Naive B cell (primary cell): ENCODE data around the gene TUBB1. TPM values are rescaled to one million over a fixed set of nuclear protein-coding genes. Genes with fewer than 3 reads are reported as not detected.
"Not testable (repeated sequence)": the region's sequence is repeated elsewhere in the genome, so short reads cannot be mapped to it uniquely, and the experiment has no call there.

ENCODE experiments used
- ATAC-seq, 2 donors: fragments of 150-1000 bp; cut with Tn5 transposase; 2 replicates each; pipeline ENCODE4 v1.10.0; 2021; ENCODE audit warnings: low read depth in 2 of 2, mild to moderate bottlenecking in 2 of 2, moderate library complexity in 2 of 2
- DNase-seq: peaks from one replicate; pipeline ENCODE4 v3.0.0; 2022
- H3K27ac Mint-ChIP-seq, 6 donors: one replicate each; pipeline ENCODE4 v1.8.0; 2020 to 2022; ENCODE audit warnings: mild to moderate bottlenecking in 6 of 6, mixed read lengths in 6 of 6, moderate library complexity in 5 of 6, inconsistent platforms in 2 of 6
- H3K27me3 Mint-ChIP-seq, 3 donors: one replicate each; pipeline ENCODE4 v1.8.0; 2021 to 2022; ENCODE audit warnings: mixed read lengths in 3 of 3, mild to moderate bottlenecking in 1 of 3
- H3K36me3 Mint-ChIP-seq, 2 donors: one replicate each; pipeline ENCODE4 v1.8.0; 2020 to 2022; ENCODE audit warnings: mixed read lengths in 2 of 2, inconsistent platforms in 1 of 2, mild to moderate bottlenecking in 1 of 2
- H3K4me1 Mint-ChIP-seq, 3 donors: one replicate each; pipeline ENCODE4 v1.8.0; 2020 to 2022; ENCODE audit warnings: mixed read lengths in 3 of 3, inconsistent platforms in 1 of 3, mild to moderate bottlenecking in 1 of 3, moderate library complexity in 1 of 3
- H3K4me3 Mint-ChIP-seq, 8 donors: one replicate each; pipeline ENCODE4 v1.8.0; 2020 to 2022; ENCODE audit warnings: mild to moderate bottlenecking in 8 of 8, mixed read lengths in 8 of 8, moderate library complexity in 8 of 8, inconsistent platforms in 2 of 8
- H3K9me3 Mint-ChIP-seq, 7 donors: one replicate each; pipeline ENCODE4 v1.8.0; 2020 to 2022; ENCODE audit warnings: mixed read lengths in 7 of 7, mild to moderate bottlenecking in 5 of 7, inconsistent platforms in 2 of 7, moderate library complexity in 1 of 7
- polyA plus RNA-seq, 6 donors: library from polyadenylated mRNA; unstranded; fragments of 300-500 nt; fragmentation: Illumina TruSeq; gene quantifications; one replicate each; pipeline ENCODE4 v1.2.3, GENCODE V29; 2021; ENCODE audit warnings: low read depth in 6 of 6

The TUBB1 gene
- polyA plus RNA-seq, 6 donors from 2014 or later: 2.5 to 16.4 (median 11.0) TPM

DNA sequence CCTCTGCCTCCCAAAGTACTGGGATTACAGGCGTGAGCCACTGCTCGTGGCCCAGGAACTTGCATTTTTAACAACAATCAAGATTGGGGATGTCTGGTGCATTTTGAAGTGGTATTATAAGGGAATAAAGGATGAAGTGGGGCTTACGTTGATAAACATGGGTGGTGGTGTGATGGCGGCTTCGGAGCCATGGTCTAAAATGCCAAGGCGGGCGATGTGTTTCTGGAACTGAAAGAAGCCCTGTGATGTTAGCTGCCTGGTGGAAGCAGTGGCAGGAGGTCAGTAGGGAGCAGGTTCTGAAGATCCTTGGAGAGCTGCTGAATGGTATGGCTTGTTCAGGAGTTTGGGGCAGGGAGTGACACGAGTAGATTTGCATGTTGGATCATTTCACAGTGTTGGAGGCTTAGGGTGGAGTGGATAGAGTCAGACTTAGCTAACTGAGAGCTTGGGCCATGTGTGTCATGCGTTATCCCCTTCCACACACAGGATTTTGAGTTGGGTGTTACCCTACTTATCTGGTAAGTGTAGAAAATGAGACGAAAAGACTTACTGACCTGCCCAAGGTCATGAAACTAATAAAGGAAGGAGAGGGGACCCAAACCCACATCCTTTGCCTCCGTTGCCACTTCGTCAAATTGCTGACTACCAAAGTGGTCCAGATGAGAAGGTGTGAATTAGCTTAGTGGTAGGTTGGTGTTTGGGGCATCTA, 36.7 kb upstream of the TUBB1 start:
- no peak for ATAC-seq
- peak overlapping the region; percentile 78 to 95 (median 92) for H3K4me3 Mint-ChIP-seq
- no peaks in the 10 kb centered on the region for H3K27me3 Mint-ChIP-seq
- peaks cover 38 to 61% (median 42%) of the 10 kb centered on the region in 3 donors for H3K4me1 Mint-ChIP-seq
- H3K9me3 Mint-ChIP-seq: no peaks in the 10 kb centered on the region
- H3K36me3 Mint-ChIP-seq: peaks cover 5 to 9% of the 10 kb centered on the region in 2 donors
- H3K27ac Mint-ChIP-seq: peak overlapping the region in 4 of 6 donors; percentile 12 to 94 (median 64)
- DNase-seq: no peak

DNA sequence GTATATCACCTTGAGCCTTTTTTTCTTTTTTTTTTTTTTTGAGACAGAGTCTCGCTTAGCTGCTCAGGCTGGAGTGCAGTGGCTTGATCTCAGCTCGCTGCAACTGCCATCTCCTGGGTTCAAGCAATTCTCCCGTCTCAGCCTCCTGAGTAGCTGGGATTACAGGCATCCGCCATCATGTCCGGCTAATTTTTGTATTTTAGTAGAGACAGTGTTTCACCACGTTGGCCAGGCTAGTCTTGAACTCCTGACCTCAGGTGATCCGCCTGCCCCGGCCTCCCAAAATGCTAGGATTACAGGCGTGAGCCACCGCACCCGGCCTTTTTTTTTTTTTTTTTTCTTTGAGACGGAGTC, 36.1 kb upstream of the TUBB1 start:
- not testable (repeated sequence) for H3K9me3 Mint-ChIP-seq, DNase-seq, ATAC-seq, H3K27me3 Mint-ChIP-seq
- Mint-ChIP-seq H3K4me3 (peak overlapping the region in 5 of 8 donors; percentile 83 to 95 (median 93)), H3K27ac (peak overlapping the region in 1 of 6 donors; percentile 12), H3K4me1 (peaks cover 42 to 62% (median 43%) of the 10 kb centered on the region in 3 donors), H3K36me3 (peaks cover 5 to 14% of the 10 kb centered on the region in 2 donors)

DNA sequence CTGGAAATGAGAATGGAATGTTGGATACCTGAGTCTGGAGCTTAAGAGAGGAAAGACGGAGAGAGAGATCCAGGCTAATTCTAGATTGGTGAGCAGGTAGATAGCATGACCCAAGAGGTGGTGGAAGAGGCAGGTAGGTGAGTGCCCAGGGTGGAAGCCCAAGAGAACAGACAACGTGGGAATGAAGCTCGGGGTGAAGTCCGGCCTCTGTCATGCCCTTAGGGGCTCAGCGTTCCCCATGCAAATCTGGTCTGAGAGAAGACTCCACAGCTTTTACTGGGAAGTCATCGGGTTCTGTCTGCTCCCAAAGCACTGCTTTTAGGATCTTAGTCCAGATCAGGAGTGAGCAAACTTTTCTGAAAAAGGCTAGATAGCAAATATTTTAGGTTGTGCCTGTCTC, 34.5 kb upstream of the TUBB1 start:
- Mint-ChIP-seq H3K4me3 (peak overlapping the region in 2 of 8 donors; percentile 40 to 83), H3K27ac (peak overlapping the region in 4 of 6 donors; percentile 31 to 87 (median 78)), H3K36me3 (peaks cover 5 to 16% of the 10 kb centered on the region in 2 donors), H3K9me3 (no peaks in the 10 kb centered on the region), H3K4me1 (peaks cover 32 to 53% (median 36%) of the 10 kb centered on the region in 3 donors), H3K27me3 (no peaks in the 10 kb centered on the region)
- ATAC-seq (no peak), DNase-seq (no peak)

DNA sequence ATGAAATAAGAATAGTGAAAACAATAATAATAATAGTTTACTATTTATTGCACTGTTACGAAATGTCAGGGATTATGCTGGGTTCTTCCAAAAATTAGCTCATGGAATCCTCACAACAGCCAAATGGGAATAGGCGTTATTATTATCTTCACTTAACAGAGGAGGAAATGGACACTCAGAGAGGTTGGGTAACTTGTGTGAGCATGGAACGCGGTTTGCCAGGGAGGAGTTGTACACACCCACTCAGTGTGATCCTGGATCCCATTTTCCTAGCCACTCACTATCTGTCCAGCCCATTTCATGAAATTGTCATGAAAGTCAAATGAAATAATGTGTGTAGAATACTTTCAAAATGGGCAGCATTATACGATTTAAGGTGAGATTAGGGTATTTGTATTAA, 33.6 kb upstream of the TUBB1 start:
- Mint-ChIP-seq H3K27me3 (no peaks in the 10 kb centered on the region), H3K4me3 (no peak overlapping the region), H3K27ac (peak overlapping the region in 1 of 6 donors; percentile 87), H3K9me3 (no peaks in the 10 kb centered on the region), H3K4me1 (peaks cover 32 to 47% (median 36%) of the 10 kb centered on the region in 3 donors), H3K36me3 (peaks cover 5 to 16% of the 10 kb centered on the region in 2 donors)
- no peak for ATAC-seq
- DNase-seq: no peak

DNA sequence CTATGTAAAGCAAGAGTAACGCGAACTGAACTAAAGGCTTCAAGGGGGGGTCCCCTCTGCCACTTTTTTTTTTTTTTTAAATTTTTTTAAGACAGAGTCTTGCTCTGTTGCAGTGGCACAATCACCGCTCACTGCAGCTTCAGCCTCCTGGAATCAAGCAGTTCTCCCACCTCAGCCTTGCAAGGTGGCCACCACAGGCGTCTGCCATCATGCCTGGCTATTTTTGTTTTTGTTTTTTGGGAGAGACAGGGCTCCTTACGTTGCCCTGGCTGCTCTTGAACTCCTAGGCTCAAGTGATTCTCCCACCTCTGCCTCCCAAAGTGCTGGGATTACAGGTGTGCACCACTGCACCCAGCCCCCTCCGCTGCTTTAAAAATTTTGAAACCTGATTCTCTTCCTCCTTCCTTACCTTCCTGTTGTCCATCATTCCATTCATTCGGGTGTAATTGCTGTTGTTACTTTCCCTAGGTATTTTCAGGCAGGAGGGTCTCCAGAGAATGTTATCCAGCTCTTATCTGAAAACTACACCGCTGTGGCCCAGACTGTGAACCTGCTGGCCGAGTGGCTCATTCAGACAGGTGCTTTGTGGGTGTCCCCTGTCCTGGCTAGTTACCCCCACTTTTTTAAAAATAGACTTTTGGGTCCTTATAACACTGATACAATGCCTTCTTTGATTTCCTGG, 32.8 kb upstream of the TUBB1 start:
- peak overlapping the region in 3 of 6 donors; percentile 13 to 86 (median 72) for H3K27ac Mint-ChIP-seq
- H3K9me3 Mint-ChIP-seq: no peaks in the 10 kb centered on the region
- H3K36me3 Mint-ChIP-seq: peaks cover 6 to 16% of the 10 kb centered on the region in 2 donors
- no peaks in the 10 kb centered on the region for H3K27me3 Mint-ChIP-seq
- peak overlapping the region in 1 of 8 donors; percentile 63 for H3K4me3 Mint-ChIP-seq
- no peak for ATAC-seq
- no peak for DNase-seq
- H3K4me1 Mint-ChIP-seq: peaks cover 32 to 47% (median 38%) of the 10 kb centered on the region in 3 donors

DNA sequence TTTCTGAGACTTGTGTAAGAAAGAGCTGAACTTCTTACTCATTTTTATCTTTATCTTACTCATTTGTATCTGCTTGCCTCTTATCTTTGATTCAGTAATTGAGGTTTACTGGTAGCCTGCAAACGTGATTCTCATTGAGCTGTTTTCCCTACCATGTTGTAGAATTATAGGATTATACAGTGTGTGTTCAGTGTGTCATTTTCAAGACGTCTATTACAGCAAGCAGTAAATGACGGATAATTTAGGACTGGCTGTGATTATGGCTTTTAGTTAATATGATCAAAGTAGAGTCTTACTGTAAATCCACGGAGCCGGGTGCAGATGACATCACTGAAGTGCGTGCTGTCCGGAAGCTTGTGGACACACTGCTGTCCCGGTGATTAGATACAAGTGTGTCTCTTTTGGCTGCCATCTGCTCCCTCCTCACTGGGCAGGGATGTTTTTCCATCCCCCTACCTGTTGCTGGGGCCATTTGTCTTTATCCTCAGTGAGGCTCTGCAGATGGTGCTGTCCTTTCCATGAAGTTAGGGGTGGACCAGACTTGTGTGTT, 32.2 kb upstream of the TUBB1 start:
- Mint-ChIP-seq H3K4me1 (peaks cover 28 to 42% (median 40%) of the 10 kb centered on the region in 3 donors), H3K9me3 (no peaks in the 10 kb centered on the region), H3K4me3 (peak overlapping the region in 1 of 8 donors; percentile 63), H3K27me3 (no peaks in the 10 kb centered on the region), H3K36me3 (peaks cover 11 to 16% of the 10 kb centered on the region in 2 donors), H3K27ac (peak overlapping the region in 3 of 6 donors; percentile 10 to 47 (median 13))
- DNase-seq: no peak
- no peak for ATAC-seq

DNA sequence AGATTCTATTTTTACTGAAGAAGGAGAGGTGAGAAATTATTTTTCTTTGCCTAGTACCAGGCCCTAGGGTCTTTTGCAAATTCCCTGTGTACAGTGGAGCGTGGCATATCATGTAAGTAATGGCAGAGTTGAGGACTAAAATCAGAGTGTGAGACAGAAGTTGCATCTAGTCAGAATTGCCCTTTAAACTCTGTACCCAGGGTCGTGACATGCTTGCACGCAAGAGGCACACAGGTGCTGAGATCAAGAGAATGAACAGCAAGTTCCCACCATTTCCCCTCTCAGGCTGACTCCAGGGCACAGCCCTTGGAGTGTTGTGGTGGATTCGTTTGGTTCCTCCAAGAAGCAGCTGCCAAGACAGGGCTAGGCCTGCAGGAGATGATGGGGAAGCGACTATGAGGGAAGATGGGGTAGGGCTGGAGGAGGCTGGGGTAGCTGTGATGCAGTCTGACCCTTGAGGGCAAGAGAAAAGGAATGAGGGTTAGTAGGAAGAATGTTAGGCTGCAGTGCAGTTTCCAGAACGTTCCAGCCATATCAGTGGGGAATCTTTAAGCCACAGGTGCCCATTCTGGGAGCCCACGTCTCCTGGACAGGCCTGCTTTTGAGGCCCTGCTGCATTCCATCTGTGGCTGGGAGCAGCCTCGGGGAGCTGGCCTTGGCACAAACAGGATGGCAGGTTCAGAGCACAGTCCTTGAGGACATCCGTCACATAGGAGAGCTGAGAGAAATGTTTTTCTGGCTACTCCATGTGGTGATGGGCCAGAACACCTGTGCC, 31.3 kb upstream of the TUBB1 start:
- DNase-seq (no peak), ATAC-seq (no peak)
- H3K9me3 Mint-ChIP-seq: no peaks in the 10 kb centered on the region
- peak overlapping the region in 4 of 6 donors; percentile 4 to 80 (median 46) for H3K27ac Mint-ChIP-seq
- H3K36me3 Mint-ChIP-seq: peaks cover 11 to 16% of the 10 kb centered on the region in 2 donors
- peaks cover 18 to 41% (median 33%) of the 10 kb centered on the region in 3 donors for H3K4me1 Mint-ChIP-seq
- no peak overlapping the region for H3K4me3 Mint-ChIP-seq
- H3K27me3 Mint-ChIP-seq: no peaks in the 10 kb centered on the region

DNA sequence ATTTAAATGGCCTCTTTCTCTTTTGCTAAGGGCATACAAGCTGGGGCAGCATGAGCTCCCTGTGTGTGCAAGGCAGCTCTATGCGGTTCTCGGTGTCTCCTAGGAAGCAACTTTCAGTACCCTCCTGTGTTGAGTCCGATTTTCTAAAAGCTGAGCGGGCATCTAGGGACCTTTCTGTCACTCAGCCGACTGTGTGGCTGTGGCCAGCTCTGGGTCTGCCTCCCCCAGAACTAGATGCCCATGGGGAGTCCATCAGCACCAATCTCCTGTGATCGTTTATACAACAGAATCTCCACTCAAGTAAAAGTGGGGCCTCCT, 30.7 kb upstream of the TUBB1 start:
- H3K27me3 Mint-ChIP-seq: no peaks in the 10 kb centered on the region
- H3K4me3 Mint-ChIP-seq: no peak overlapping the region
- peaks cover 21 to 43% (median 33%) of the 10 kb centered on the region in 3 donors for H3K4me1 Mint-ChIP-seq
- peak overlapping the region in 3 of 6 donors; percentile 43 to 50 (median 49) for H3K27ac Mint-ChIP-seq
- H3K36me3 Mint-ChIP-seq: peaks cover 11 to 16% of the 10 kb centered on the region in 2 donors
- DNase-seq (no peak), ATAC-seq (no peak)
- no peaks in the 10 kb centered on the region for H3K9me3 Mint-ChIP-seq

DNA sequence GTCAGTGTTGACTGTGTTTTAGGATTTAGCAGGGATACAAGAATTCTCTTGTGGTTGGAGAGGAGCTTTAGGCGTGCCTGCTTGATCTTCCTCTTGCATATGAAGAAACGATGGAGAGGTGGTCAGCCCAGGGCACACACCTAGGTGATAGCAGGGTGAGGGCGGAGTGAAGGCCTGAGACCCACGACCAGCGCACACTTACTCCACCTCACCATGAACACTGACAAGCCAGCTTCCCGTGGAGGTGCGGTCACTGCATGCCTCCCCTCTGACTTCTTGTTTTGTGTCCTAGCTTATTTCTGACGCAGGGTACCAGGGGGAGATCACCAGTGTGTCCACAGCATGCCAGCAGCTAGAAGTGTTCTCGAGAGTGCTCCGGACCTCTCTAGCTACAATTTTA, 30.0 kb upstream of the TUBB1 start:
- peaks cover 11 to 16% of the 10 kb centered on the region in 2 donors for H3K36me3 Mint-ChIP-seq
- H3K4me3 Mint-ChIP-seq: no peak overlapping the region
- peak overlapping the region in 4 of 6 donors; percentile 24 to 50 (median 46) for H3K27ac Mint-ChIP-seq
- ATAC-seq: no peak
- DNase-seq: no peak
- H3K27me3 Mint-ChIP-seq: no peaks in the 10 kb centered on the region
- no peaks in the 10 kb centered on the region for H3K9me3 Mint-ChIP-seq
- H3K4me1 Mint-ChIP-seq: peaks cover 22 to 43% (median 31%) of the 10 kb centered on the region in 3 donors

DNA sequence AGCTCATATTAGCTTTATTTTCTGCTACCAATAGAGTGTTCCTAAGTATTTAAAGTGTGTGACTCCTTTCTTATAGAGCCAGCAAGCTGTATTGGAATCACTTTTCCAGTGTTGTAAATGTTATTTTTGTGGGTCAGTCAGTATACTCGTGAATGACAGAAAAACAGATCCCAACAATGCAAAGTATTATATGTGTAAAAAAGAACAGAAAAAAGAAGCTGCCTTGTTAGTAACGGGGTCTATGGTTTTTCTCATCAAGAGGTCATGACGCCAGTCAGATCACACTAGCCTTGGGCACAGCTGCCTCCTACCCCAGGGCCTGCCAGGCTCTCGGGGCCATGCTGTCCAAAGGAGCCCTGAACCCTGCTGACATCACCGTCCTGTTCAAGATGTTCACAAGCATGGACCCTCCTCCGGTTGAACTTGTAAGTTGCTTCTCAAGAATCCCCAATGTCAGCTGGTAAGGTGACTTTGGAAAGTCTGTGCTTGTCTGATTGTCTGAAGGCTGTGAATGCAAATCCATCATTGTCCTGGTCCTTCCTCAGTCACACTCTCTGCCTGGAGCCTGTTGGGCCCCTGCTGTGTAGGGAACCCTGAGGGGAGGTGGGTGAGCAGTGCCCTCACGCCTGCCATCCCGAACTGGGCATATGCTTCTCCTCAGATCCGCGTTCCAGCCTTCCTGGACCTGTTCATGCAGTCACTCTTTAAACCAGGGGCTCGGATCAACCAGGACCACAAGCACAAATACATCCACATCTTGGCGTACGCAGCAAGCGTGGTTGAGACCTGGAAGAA, 28.4 kb upstream of the TUBB1 start:
- ATAC-seq: no peak
- DNase-seq: no peak
- Mint-ChIP-seq H3K36me3 (peaks cover 14 to 16% of the 10 kb centered on the region in 2 donors), H3K9me3 (no peaks in the 10 kb centered on the region), H3K4me1 (peaks cover 30 to 48% (median 34%) of the 10 kb centered on the region in 3 donors), H3K27me3 (no peaks in the 10 kb centered on the region), H3K4me3 (no peak overlapping the region), H3K27ac (peak overlapping the region in 5 of 6 donors; percentile 11 to 64 (median 23))

DNA sequence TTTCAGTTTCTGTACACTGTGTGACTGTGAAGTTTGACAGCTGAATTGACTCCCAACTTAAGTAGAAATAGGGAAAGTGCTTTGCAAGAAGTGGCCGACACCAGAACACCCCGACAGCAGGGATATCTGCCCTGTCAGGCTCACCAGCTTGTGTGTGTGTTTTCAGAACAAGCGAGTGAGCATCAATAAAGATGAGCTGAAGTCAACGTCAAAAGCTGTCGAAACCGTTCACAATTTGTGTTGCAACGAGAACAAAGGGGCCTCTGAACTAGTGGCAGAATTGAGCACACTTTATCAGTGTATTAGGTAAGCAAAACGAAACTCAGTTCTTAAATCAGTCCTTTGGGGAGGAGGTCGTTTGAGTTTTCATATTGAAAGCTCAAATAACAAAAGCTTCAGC, 27.5 kb upstream of the TUBB1 start:
- H3K9me3 Mint-ChIP-seq: no peaks in the 10 kb centered on the region
- peaks cover 13 to 14% of the 10 kb centered on the region in 2 donors for H3K36me3 Mint-ChIP-seq
- DNase-seq: no peak
- peaks cover 33 to 50% (median 34%) of the 10 kb centered on the region in 3 donors for H3K4me1 Mint-ChIP-seq
- H3K27me3 Mint-ChIP-seq: no peaks in the 10 kb centered on the region
- no peak overlapping the region for H3K4me3 Mint-ChIP-seq
- H3K27ac Mint-ChIP-seq: peak overlapping the region; percentile 11 to 77 (median 38)
- ATAC-seq: no peak

DNA sequence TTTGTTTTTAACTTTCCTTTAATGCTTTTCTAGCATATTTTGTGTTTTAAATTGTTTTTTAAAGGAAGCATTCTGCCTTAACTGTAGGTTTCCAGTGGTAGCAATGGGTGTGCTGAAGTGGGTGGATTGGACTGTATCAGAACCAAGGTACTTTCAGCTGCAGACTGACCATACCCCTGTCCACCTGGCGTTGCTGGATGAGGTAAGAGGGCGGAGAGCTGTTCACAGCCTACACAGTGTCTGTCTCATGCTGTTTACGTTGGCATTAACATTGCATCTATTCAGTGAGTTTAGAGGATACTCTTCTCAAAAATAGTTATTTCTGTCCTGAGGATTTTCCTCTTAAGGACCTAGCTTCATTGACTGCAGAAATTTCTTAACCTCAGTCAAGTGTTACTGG, 26.3 kb upstream of the TUBB1 start:
- ATAC-seq (no peak), DNase-seq (no peak)
- H3K9me3 Mint-ChIP-seq: no peaks in the 10 kb centered on the region
- H3K4me3 Mint-ChIP-seq: no peak overlapping the region
- peak overlapping the region in 4 of 6 donors; percentile 18 to 80 (median 42) for H3K27ac Mint-ChIP-seq
- H3K36me3 Mint-ChIP-seq: peaks cover 11% of the 10 kb centered on the region in 2 donors
- H3K27me3 Mint-ChIP-seq: no peaks in the 10 kb centered on the region
- peaks cover 28 to 45% (median 38%) of the 10 kb centered on the region in 3 donors for H3K4me1 Mint-ChIP-seq
